MCF 10A (cell line): ENCODE results near the gene EIF6. TPM values are rescaled to one million over a fixed set of nuclear protein-coding genes. Genes with fewer than 3 reads are reported as not detected.
"Not testable (repeated sequence)": the region's sequence is repeated elsewhere in the genome, so short reads cannot be mapped to it uniquely, and the experiment has no call there.

ENCODE experiments used
- BruUV-seq: library from RNA; stranded (reverse); fragments of 400-500 nt; replicated peaks from 2 replicates; lab custom pipeline; 2021; lab: Mats Ljungman, UMichigan
- CTCF ChIA-PET: fragments of 300-600 bp; sonication (Branson Sonifier 250); formaldehyde crosslinking; extraction: SDS; loops from one replicate; lab custom pipeline; 2021; ENCODE audit warnings: antibody characterized with exemption, inconsistent platforms; lab: Yijun Ruan, JAX
- POLR2A ChIA-PET: fragments of 300-600, 350-650 bp; sonication (Branson Sonifier 250); formaldehyde crosslinking; extraction: SDS; loops from one replicate; lab custom pipeline; 2020; ENCODE audit warnings: antibody characterized with exemption, inconsistent platforms; lab: Yijun Ruan, JAX
- DNase-seq: peaks from one replicate; pipeline ENCODE4 v3.0.0-alpha.2; 2018; ENCODE audit not compliant: unreplicated experiment
- H3K27ac Mint-ChIP-seq: one replicate; pipeline ENCODE4 v1.8.0; 2022; ENCODE audit warnings: mild to moderate bottlenecking, low read depth, mixed read lengths; ENCODE audit not compliant: unreplicated experiment
- H3K27me3 Mint-ChIP-seq: one replicate; pipeline ENCODE4 v1.8.0; 2022; ENCODE audit warnings: mixed read lengths; ENCODE audit not compliant: insufficient read depth, unreplicated experiment
- H3K36me3 Mint-ChIP-seq: one replicate; pipeline ENCODE4 v1.8.0; 2022; ENCODE audit warnings: mild to moderate bottlenecking, moderate library complexity, mixed read lengths; ENCODE audit not compliant: insufficient read depth, unreplicated experiment
- H3K4me1 Mint-ChIP-seq: one replicate; pipeline ENCODE4 v1.8.0; 2022; ENCODE audit warnings: mixed read lengths; ENCODE audit not compliant: insufficient read depth, unreplicated experiment
- H3K4me3 Mint-ChIP-seq: one replicate; pipeline ENCODE4 v1.8.0; 2022; ENCODE audit warnings: mild to moderate bottlenecking, moderate library complexity, mixed read lengths; ENCODE audit not compliant: unreplicated experiment
- H3K9me3 Mint-ChIP-seq: one replicate; pipeline ENCODE4 v1.8.0; 2022; ENCODE audit warnings: mixed read lengths; ENCODE audit not compliant: unreplicated experiment
- CTCF ChIP-seq: fragments of 200-600 bp; IDR thresholded peaks from one replicate; pipeline ENCODE4 v1.8.0; 2022; ENCODE audit warnings: antibody characterized with exemption, mild to moderate bottlenecking; ENCODE audit not compliant: unreplicated experiment
- intact Hi-C: fragments of 100-400 bp; cut with micrococcal nuclease; formaldehyde crosslinking; loops from 2 replicates; pipeline ENCODE4 v1.14.1; 2022
- total RNA-seq: library from RNA; stranded (reverse); gene quantifications from 2 replicates; pipeline ENCODE4 v1.2.3, GENCODE V29; 2022

Gene EIF6
- total RNA-seq, 1 experiment from 2014 or later: 322 TPM

GRCh38 chr20:35318502-35319157, 34.1 kb upstream of the EIF6 start:
- peaks cover 48% of the 10 kb centered on the region for H3K4me1 Mint-ChIP-seq
- POLR2A ChIA-PET: interaction anchor here (0.5 to 12.9 kb wide), 23 partner anchors 8 to 767 kb away, joined by 3 to 468 read pairs (median 5); partner anchors contain the start of genes CEP250, EDEM2, EIF6 and MMP24OS
- peak; percentile 94 for DNase-seq
- peak overlapping the region; percentile 87 for H3K27ac Mint-ChIP-seq
- CTCF ChIA-PET: interaction anchor here (0.6 to 8.3 kb wide), 7 partner anchors 12 to 254 kb away, joined by 3 to 163 read pairs (median 4); partner anchors contain the start of gene GDF5
- no peaks in the 10 kb centered on the region for H3K9me3 Mint-ChIP-seq
- no peak for TF ChIP-seq CTCF
- peak overlapping the region; percentile 16 for H3K4me3 Mint-ChIP-seq
- no peaks in the 10 kb centered on the region for H3K27me3 Mint-ChIP-seq
- H3K36me3 Mint-ChIP-seq: peaks cover 19% of the 10 kb centered on the region
- BruUV-seq: TSS peak; percentile 97
- intact Hi-C loops: no loop called here

GRCh38 chr20:35317416-35318210, 33.0 kb upstream of the EIF6 start:
- H3K27me3 Mint-ChIP-seq: no peaks in the 10 kb centered on the region
- ChIA-PET CTCF (interaction anchor here (0.6 to 8.3 kb wide), 10 partner anchors 11 to 414 kb away, joined by 3 to 163 read pairs (median 4); partner anchors contain the start of genes EIF6 and GDF5), POLR2A (interaction anchor here (0.5 to 12.9 kb wide), 23 partner anchors 9 to 768 kb away, joined by 3 to 468 read pairs (median 4); partner anchors contain the start of genes CEP250, EDEM2, EIF6 and GDF5)
- BruUV-seq: TSS peak; percentile 70
- no peaks in the 10 kb centered on the region for H3K9me3 Mint-ChIP-seq
- H3K36me3 Mint-ChIP-seq: peaks cover 13% of the 10 kb centered on the region
- intact Hi-C loops: no loop called here
- TF ChIP-seq CTCF: no peak
- H3K4me3 Mint-ChIP-seq: no peak overlapping the region
- peaks cover 57% of the 10 kb centered on the region for H3K4me1 Mint-ChIP-seq
- no peak for DNase-seq
- H3K27ac Mint-ChIP-seq: peak overlapping the region; percentile 87

GRCh38 chr20:35316086-35316485, 31.5 kb upstream of the EIF6 start:
- H3K4me1 Mint-ChIP-seq: peaks cover 67% of the 10 kb centered on the region
- no peak overlapping the region for H3K4me3 Mint-ChIP-seq
- H3K36me3 Mint-ChIP-seq: peaks cover 11% of the 10 kb centered on the region
- H3K9me3 Mint-ChIP-seq: no peaks in the 10 kb centered on the region
- intact Hi-C loops: no loop called here
- no peaks in the 10 kb centered on the region for H3K27me3 Mint-ChIP-seq
- no peak for TF ChIP-seq CTCF
- no peak overlapping the region for H3K27ac Mint-ChIP-seq
- CTCF ChIA-PET: interaction anchor here (2.7 to 8.3 kb wide), 2 partner anchors 9 to 123 kb away, joined by 12 to 163 read pairs; partner anchors contain the start of gene GDF5
- POLR2A ChIA-PET: interaction anchor here (8.5 to 12.9 kb wide), 2 partner anchors 9 to 17 kb away, joined by 87 to 468 read pairs; no protein-coding TSS in a partner anchor
- BruUV-seq: no TSS peak
- DNase-seq: no peak

- H3K4me1 Mint-ChIP-seq: peaks cover 66% of the 10 kb centered on the region
Measured at GRCh38 chr20:35315632-35316020, 31.1 kb upstream of the EIF6 start.

More at GRCh38 chr20:35315632-35316020, 31.1 kb upstream of the EIF6 start:
- H3K9me3 Mint-ChIP-seq, H3K27me3 Mint-ChIP-seq, DNase-seq, H3K27ac Mint-ChIP-seq, intact Hi-C loops, BruUV-seq, H3K4me3 Mint-ChIP-seq, H3K36me3 Mint-ChIP-seq: not testable (repeated sequence)
- ChIA-PET CTCF (interaction anchor here (0.6 kb wide), 1 partner anchor 108 kb away, joined by 3 read pairs; no protein-coding TSS in a partner anchor), POLR2A (interaction anchor here (0.8 to 12.9 kb wide), 5 partner anchors 8 to 139 kb away, joined by 3 to 468 read pairs (median 3); no protein-coding TSS in a partner anchor)
